Thoracic aorta (tissue), 2 donors: ENCODE data around the gene TRAPPC12. TPM values are rescaled to one million over a fixed set of nuclear protein-coding genes. Genes with fewer than 3 reads are reported as not detected.

ENCODE experiments used
- ATAC-seq: fragments of 150-250 bp; one replicate; pipeline ENCODE4 v1.8.0; 2017; ENCODE audit warnings: low read depth; ENCODE audit not compliant: insufficient number of reproducible peaks, low FRiP score
- DNase-seq: peaks from one replicate; pipeline ENCODE4 v3.0.0-alpha.2; 2020; ENCODE audit warnings: low spot score
- H3K27ac ChIP-seq, 2 donors: fragments of 200-600 bp; sonication (generic); 1 replicate in 1 of 2; 2 replicates in 1 of 2; pipeline ENCODE4 v1.5.1; 2016; ENCODE audit warnings: mild to moderate bottlenecking in 2 of 2, moderate library complexity in 2 of 2
- H3K27me3 ChIP-seq: fragments of 200-600 bp; sonication (generic); replicated peaks from 2 replicates; pipeline ENCODE4 v1.6.0; 2016; ENCODE audit warnings: mild to moderate bottlenecking; ENCODE audit not compliant: insufficient read depth
- H3K36me3 ChIP-seq: fragments of 200-600 bp; sonication (generic); one replicate; pipeline ENCODE4 v1.5.1; 2016
- H3K4me1 ChIP-seq, 2 donors: fragments of 200-600 bp; sonication (generic); 1 replicate in 1 of 2; 2 replicates in 1 of 2; pipeline versions ENCODE4 v1.5.1 to v1.6.0; 2016; ENCODE audit warnings: low read depth in 2 of 2, mild to moderate bottlenecking in 1 of 2; ENCODE audit not compliant: control insufficient read depth in 1 of 2
- H3K4me3 ChIP-seq: fragments of 200-600 bp; sonication (generic); 2 replicates; pipeline ENCODE4 v1.5.1; 2016; ENCODE audit warnings: mild to moderate bottlenecking
- H3K9me3 ChIP-seq: fragments of 200-600 bp; sonication (generic); 2 replicates; pipeline ENCODE4 v1.5.1; 2016
- total RNA-seq, 2 donors: library from RNA; depleted of rRNA; stranded (reverse); fragments of >200 nt; gene quantifications; one replicate each; pipeline versions ENCODE4 v1.1.0 to v1.2.3, GENCODE V29; 2016
- TF ChIP-seq, protein P1 (sequence below): fragments of 200-600 bp; sonication (generic); IDR thresholded peaks from one replicate; pipeline ENCODE4 v1.5.1; 2019; ENCODE audit warnings: antibody characterized with exemption

The TRAPPC12 gene
- total RNA-seq, 2 donors from 2014 or later: 121 to 180 TPM

DNA sequence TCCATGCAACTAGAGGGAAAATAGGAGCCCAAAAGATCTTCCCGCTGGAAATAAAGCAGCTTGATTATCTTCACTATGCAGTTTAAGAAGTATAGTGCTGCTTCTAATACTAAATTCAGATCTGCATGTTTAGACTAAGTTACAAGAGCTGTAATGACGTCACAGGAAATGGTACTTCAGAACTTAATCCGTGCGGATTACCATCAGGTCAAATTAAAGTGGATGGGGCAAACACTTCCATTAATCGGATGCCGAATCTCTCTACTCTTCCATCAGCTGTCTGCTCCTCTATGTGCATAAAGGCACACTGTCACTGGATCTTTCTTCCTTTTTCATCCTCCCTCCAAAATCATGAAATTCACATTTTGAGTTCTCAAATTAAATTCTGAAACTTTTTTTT, 52.6 kb downstream of the TRAPPC12 start:
- no peaks in the 10 kb centered on the region for H3K9me3 ChIP-seq
- H3K27me3 ChIP-seq: no peaks in the 10 kb centered on the region
- no peaks in the 10 kb centered on the region for H3K4me1 ChIP-seq
- no peak overlapping the region for H3K4me3 ChIP-seq
- TF ChIP-seq, protein P1, sequence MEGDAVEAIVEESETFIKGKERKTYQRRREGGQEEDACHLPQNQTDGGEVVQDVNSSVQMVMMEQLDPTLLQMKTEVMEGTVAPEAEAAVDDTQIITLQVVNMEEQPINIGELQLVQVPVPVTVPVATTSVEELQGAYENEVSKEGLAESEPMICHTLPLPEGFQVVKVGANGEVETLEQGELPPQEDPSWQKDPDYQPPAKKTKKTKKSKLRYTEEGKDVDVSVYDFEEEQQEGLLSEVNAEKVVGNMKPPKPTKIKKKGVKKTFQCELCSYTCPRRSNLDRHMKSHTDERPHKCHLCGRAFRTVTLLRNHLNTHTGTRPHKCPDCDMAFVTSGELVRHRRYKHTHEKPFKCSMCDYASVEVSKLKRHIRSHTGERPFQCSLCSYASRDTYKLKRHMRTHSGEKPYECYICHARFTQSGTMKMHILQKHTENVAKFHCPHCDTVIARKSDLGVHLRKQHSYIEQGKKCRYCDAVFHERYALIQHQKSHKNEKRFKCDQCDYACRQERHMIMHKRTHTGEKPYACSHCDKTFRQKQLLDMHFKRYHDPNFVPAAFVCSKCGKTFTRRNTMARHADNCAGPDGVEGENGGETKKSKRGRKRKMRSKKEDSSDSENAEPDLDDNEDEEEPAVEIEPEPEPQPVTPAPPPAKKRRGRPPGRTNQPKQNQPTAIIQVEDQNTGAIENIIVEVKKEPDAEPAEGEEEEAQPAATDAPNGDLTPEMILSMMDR: no peak
- DNase-seq: no peak
- H3K27ac ChIP-seq: no peak overlapping the region
- ATAC-seq: no peak
- peaks cover 6% of the 10 kb centered on the region for H3K36me3 ChIP-seq

DNA sequence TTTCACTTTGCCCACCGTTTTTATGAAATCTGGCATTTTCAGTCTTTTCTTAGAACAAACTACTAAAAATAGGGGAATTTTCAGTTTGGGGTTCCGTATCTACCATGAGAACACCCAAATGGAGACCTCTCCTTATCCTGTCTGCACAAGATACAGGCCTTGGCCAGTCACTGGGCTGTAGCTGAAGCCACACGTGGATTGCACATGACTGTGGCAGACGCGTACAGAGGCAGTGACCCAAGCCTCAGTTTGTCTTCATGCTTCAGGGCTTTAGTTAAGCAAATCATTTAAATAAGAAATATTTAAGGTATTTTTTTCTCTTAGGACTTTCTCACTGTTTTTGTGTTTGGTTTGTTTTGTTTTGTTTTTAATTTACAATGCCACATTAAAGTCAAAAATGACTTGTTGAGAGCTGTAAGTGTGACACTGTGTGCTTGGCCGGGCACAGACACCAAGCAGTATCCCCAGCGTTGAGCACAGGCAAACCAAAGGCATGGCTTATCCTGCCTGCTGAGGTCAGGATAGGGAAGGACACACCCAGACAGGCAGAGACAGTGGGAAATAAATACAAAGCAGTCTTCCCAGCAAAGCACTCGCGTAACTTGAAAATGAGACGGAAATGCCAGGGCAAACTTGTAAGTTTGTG, 53.3 kb downstream of the TRAPPC12 start:
- ATAC-seq: no peak
- peaks cover 6% of the 10 kb centered on the region for H3K36me3 ChIP-seq

DNA sequence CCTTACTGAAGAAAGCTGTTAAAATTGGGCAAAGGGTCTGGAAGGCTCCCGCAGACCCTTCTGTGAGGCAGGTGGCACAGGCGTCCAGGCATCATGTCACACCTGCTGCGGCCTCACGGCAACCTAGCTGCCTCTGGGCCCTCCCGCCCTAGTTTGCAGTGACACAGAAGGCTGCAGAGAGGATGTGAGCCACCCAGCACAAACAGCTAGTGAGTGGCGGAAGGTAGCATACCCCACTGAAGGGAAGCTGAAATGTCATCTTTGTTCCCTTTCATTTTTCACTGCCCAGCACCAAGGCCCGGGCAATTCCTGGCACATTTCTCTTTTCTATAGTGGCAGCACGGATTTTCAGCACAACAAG, 53.8 kb downstream of the TRAPPC12 start:
- Histone ChIP-seq H3K9me3 (no peaks in the 10 kb centered on the region), H3K4me3 (no peak overlapping the region), H3K27me3 (no peaks in the 10 kb centered on the region), H3K4me1 (no peaks in the 10 kb centered on the region), H3K36me3 (peaks cover 6% of the 10 kb centered on the region), H3K27ac (no peak overlapping the region)
- ATAC-seq (no peak), DNase-seq (no peak)
- TF ChIP-seq, protein P1: no peak

More for the DNA sequence above, 53.3 kb downstream of the TRAPPC12 start:
- H3K4me1 ChIP-seq: no peaks in the 10 kb centered on the region
- TF ChIP-seq, protein P1: no peak
- H3K27ac ChIP-seq: no peak overlapping the region
- no peak for DNase-seq
- no peaks in the 10 kb centered on the region for H3K27me3 ChIP-seq
- H3K4me3 ChIP-seq: no peak overlapping the region
- H3K9me3 ChIP-seq: no peaks in the 10 kb centered on the region

DNA sequence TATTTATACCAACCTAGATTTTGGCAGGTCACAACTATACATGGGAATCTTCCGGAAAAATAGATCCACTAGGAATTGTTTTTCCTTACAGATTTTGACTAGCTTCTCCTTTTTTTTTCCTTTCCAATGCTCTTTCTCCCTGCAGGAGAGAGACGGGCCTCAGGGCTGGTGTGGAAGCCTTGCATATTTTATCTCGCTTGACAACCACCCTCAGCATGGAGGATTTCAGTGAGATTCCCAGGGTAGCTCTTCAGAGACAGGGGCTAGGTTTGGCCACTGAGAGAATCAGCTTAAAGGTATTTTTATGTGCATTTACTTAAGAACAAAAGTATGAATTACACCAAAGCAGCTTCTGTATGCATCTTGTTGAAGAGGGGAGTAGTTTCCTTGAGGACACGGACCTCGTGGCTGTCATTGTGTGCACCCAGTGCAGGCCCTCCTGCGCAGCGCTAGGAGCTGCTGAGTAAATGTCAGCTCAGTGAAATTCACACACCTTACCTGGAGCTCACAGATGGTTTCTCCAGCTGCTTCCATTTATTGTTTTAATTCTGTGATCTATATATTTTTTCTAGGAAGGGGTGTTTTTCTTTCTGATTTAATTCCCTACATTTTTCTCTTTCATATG, 54.4 kb downstream of the TRAPPC12 start:
- Histone ChIP-seq H3K27me3 (no peaks in the 10 kb centered on the region), H3K4me3 (no peak overlapping the region), H3K36me3 (peaks cover 6% of the 10 kb centered on the region), H3K4me1 (no peaks in the 10 kb centered on the region), H3K9me3 (no peaks in the 10 kb centered on the region), H3K27ac (no peak overlapping the region)
- TF ChIP-seq, protein P1: no peak
- no peak for ATAC-seq
- no peak for DNase-seq

DNA sequence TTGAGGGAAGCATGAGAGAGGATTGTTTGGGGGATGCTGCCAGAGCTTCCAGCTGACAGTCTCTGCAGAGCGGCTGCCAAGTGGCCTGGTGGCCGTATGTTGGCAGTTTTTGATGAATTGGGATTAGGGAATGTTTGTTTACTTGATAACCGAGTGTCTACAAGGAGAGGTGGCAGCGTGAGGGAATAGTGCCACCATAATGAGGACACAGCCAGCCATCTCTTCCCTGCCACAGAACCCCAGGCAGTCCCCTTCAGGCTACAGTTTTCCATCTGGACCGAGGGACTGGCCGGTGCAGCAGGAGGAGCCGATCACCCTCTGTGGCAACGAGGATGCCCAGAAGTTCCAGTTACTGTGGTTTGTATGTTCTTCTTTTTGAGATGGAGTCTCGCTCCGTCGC, 55.2 kb downstream of the TRAPPC12 start:
- H3K4me3 ChIP-seq: no peak overlapping the region
- TF ChIP-seq, protein P1: no peak
- no peak for ATAC-seq
- H3K27me3 ChIP-seq: no peaks in the 10 kb centered on the region
- H3K36me3 ChIP-seq: peaks cover 6% of the 10 kb centered on the region
- no peaks in the 10 kb centered on the region for H3K4me1 ChIP-seq
- no peaks in the 10 kb centered on the region for H3K9me3 ChIP-seq
- no peak for DNase-seq
- no peak overlapping the region for H3K27ac ChIP-seq
